Measurements from ENCODE around the gene TRAPPC2L. TPM values are rescaled to one million over a fixed set of nuclear protein-coding genes. Genes with fewer than 3 reads are reported as not detected.

TRAPPC2L gene
- total and polyA plus RNA-seq, 10 of the 15 experiments (the other 5 are each of a cell fraction or from before 2014, with no cell fraction given) = 56.3 to 363 (median 118) TPM

DNA sequence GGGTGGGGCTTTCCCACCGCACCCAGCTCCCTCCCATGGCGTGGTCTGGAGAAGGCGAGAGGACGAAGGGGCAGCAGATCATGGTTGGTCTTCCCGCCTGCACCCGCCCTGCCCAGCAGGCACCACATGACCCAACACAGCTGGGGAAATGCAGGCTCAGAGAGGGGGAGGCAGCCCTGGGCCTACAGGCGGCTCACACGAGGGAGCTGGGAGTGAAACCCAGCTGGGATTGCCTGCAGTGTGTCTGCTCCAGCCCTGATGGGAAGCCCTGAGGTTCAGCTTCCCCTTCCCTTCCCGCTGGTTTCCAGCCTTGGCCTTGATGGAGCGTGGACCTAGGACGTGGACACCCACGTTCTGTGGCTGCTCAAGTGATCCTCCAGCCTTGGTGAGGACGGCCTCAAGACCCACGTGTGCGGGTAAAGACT, 29.5 kb downstream of the TRAPPC2L start (continued):
- TF ChIP-seq SREBF2 (IDR thresholded peaks at IDR 0.05; ENCODE audit: low read length) (no peak), LARP7 (IDR thresholded peaks at IDR 0.05) (no peak), STAT3 (IDR thresholded peaks at IDR 0.05; ENCODE audit: low read depth, low read length) (no peak), KAT2A (conservative IDR thresholded peaks at IDR 0.05; ENCODE audit: control insufficient read depth, low read depth, low read length) (no peak)
- TF ChIP-seq, protein P1, sequence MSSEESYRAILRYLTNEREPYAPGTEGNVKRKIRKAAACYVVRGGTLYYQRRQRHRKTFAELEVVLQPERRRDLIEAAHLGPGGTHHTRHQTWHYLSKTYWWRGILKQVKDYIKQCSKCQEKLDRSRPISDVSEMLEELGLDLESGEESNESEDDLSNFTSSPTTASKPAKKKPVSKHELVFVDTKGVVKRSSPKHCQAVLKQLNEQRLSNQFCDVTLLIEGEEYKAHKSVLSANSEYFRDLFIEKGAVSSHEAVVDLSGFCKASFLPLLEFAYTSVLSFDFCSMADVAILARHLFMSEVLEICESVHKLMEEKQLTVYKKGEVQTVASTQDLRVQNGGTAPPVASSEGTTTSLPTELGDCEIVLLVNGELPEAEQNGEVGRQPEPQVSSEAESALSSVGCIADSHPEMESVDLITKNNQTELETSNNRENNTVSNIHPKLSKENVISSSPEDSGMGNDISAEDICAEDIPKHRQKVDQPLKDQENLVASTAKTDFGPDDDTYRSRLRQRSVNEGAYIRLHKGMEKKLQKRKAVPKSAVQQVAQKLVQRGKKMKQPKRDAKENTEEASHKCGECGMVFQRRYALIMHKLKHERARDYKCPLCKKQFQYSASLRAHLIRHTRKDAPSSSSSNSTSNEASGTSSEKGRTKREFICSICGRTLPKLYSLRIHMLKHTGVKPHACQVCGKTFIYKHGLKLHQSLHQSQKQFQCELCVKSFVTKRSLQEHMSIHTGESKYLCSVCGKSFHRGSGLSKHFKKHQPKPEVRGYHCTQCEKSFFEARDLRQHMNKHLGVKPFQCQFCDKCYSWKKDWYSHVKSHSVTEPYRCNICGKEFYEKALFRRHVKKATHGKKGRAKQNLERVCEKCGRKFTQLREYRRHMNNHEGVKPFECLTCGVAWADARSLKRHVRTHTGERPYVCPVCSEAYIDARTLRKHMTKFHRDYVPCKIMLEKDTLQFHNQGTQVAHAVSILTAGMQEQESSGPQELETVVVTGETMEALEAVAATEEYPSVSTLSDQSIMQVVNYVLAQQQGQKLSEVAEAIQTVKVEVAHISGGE (CRISPR knock-in tag; IDR thresholded peaks at IDR 0.05) = no peak
- TF ChIP-seq, protein P2, sequence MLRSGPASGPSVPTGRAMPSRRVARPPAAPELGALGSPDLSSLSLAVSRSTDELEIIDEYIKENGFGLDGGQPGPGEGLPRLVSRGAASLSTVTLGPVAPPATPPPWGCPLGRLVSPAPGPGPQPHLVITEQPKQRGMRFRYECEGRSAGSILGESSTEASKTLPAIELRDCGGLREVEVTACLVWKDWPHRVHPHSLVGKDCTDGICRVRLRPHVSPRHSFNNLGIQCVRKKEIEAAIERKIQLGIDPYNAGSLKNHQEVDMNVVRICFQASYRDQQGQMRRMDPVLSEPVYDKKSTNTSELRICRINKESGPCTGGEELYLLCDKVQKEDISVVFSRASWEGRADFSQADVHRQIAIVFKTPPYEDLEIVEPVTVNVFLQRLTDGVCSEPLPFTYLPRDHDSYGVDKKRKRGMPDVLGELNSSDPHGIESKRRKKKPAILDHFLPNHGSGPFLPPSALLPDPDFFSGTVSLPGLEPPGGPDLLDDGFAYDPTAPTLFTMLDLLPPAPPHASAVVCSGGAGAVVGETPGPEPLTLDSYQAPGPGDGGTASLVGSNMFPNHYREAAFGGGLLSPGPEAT (IDR thresholded peaks at IDR 0.05; ENCODE audit: low read depth) = no peak
- TF ChIP-seq, protein P3, sequence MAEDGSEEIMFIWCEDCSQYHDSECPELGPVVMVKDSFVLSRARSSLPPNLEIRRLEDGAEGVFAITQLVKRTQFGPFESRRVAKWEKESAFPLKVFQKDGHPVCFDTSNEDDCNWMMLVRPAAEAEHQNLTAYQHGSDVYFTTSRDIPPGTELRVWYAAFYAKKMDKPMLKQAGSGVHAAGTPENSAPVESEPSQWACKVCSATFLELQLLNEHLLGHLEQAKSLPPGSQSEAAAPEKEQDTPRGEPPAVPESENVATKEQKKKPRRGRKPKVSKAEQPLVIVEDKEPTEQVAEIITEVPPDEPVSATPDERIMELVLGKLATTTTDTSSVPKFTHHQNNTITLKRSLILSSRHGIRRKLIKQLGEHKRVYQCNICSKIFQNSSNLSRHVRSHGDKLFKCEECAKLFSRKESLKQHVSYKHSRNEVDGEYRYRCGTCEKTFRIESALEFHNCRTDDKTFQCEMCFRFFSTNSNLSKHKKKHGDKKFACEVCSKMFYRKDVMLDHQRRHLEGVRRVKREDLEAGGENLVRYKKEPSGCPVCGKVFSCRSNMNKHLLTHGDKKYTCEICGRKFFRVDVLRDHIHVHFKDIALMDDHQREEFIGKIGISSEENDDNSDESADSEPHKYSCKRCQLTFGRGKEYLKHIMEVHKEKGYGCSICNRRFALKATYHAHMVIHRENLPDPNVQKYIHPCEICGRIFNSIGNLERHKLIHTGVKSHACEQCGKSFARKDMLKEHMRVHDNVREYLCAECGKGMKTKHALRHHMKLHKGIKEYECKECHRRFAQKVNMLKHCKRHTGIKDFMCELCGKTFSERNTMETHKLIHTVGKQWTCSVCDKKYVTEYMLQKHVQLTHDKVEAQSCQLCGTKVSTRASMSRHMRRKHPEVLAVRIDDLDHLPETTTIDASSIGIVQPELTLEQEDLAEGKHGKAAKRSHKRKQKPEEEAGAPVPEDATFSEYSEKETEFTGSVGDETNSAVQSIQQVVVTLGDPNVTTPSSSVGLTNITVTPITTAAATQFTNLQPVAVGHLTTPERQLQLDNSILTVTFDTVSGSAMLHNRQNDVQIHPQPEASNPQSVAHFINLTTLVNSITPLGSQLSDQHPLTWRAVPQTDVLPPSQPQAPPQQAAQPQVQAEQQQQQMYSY (CRISPR knock-in tag; IDR thresholded peaks at IDR 0.05) = no peak
- TF ChIP-seq, protein P4, sequence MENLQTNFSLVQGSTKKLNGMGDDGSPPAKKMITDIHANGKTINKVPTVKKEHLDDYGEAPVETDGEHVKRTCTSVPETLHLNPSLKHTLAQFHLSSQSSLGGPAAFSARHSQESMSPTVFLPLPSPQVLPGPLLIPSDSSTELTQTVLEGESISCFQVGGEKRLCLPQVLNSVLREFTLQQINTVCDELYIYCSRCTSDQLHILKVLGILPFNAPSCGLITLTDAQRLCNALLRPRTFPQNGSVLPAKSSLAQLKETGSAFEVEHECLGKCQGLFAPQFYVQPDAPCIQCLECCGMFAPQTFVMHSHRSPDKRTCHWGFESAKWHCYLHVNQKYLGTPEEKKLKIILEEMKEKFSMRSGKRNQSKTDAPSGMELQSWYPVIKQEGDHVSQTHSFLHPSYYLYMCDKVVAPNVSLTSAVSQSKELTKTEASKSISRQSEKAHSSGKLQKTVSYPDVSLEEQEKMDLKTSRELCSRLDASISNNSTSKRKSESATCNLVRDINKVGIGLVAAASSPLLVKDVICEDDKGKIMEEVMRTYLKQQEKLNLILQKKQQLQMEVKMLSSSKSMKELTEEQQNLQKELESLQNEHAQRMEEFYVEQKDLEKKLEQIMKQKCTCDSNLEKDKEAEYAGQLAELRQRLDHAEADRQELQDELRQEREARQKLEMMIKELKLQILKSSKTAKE (IDR thresholded peaks at IDR 0.05; ENCODE audit: low read depth, poor library complexity, severe bottlenecking) = no peak

Data from GM12878 (cell line).